Stimulated activated CD8-positive, alpha-beta memory T cell treated with anti-CD3 and anti-CD28 coated beads, Interleukin-15, amount 100 ng/mL, for 1 hour (primary cell): Measurements from ENCODE around the gene ACTR3C.
A peak's percentile ranks its signal among the peaks of the same experiment; 100 is the strongest.
"Not testable (repeated sequence)": the region's sequence is repeated elsewhere in the genome, so short reads cannot be mapped to it uniquely, and the experiment has no call there.

Source experiments
- DNase-seq: peaks from one replicate; pipeline ENCODE4 v3.0.0-alpha.2; 2020; ENCODE audit warnings: low read depth

The ACTR3C gene

DNA sequence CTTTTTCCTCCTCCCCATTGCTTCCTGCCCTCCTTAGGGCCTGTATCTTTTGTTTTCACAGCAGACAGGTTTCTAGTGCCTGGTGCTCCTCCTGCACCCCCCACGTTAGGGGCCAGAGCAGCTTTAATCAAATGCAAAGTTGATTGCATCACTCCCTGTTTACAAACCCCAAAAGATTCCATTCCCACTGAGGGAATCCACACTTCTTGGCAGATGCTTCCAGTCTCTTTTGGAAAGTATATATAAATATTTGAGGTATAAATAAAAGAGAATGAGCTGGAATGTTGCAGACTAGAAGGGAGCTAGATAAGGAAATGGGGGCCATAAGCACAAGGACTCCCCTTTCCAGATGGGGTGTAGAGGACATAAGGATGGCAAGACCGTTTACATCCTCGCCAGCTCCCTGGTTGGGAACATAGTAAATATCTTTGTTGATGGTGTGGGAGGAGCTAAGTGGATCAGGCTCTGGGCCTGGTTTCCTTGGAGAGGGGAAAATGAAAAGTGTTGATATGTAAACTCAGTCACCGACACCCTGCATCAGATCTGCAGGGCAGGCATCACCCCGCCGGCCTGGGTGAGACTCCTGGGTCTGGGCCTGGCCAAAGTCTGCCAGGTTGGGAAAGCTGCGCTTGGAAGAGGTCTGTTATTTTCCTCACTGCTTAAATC lies 11.9 kb upstream of the ACTR3C start:
- DNase-seq: no peak

DNA sequence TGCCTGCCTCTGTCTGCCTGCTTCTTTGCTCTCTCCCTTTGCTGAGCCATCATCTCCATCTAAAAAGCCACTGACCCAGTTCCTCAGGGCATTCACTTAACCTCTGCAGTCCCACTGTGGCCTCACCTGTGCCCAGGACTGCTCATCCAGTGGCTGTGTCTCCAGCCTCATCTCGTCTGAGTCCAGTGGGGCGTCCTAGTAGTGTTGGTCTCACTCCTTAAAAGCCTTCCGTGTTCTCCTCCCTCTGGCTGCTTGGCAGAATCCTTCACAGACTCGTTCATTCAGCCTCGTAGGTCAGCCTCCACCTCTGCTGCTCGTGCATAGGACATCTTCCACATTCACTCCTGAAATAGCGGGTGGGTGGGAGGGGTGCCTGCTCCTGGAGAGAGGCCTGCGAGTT lies 10.8 kb upstream of the ACTR3C start:
- no peak for DNase-seq

- no peak for DNase-seq
These were observed 10.3 kb upstream of the ACTR3C start for GRCh38 chr7:150333659-150334058.

DNA sequence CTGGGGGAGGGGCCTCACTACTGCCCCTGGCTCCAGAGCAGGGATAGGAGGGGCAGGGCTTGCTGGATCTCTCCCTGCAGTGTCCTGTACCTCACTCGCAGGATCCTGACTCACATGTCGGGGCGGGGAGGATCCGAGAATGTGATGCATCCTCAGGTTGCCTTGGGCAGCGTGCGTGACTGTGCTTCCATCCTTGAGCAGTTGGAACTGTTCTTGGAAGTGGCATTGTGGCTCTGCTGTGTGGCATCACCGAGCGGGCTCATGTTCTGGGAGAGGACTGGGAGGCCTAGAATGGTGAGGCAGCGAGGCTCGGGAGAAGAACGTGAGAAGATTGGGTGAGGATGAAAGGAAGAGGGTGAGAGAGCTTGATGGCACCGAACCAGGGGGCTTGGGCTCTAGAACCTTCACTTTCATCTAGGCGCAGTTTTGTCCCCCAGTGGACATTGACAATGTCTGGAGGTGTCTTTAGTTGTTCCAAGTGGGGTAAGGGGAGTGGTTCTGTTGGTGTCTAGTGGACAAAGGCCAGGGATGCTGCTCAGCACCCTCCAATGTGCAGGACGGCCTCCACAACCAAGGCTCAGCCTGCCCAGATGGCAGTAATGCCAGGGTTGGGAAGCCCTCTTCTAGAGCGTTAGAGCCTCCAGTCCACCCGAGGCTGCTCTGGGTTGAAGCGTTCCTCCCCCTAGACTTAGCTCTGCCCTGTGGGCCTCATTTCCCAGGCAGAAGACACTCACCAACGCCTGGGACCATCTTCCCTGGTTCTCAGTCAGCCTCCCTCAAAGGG lies 9.7 kb upstream of the ACTR3C start:
- no peak for DNase-seq

DNA sequence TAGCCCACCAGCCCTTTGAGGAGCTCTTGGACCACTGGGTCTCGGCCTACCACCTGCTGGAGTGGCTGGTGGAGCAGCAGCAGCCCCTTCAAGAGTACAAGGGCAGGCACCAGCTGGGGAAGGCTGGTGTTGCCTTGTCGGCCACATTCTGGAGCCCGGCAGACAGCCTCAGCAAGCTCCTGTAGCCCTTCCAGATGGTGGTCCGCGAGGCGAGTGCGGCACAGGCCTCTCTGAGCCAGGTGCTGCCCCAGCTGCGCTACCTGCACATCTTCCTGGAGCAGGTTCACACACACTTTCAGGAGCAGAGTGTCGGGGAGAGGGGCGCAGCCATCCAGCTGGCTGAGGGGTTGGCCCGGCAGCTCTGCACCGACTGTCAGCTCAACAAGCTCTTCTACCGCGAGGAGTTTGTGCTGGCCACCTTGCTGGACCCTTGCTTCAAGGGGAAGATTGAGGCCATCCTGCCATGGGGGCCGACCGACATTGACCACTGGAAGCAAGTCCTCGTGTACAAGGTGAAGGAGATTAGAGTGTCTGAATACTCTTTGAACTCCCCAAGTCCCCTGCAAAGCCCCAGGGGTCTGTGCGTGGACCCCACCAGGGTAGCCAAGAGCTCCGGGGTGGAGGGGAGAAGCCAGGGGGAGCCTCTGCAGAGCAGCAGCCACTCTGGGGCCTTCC lies 7.0 kb upstream of the ACTR3C start:
- no peak for DNase-seq

GRCh38 chr7:150329331-150330120 lies 6.2 kb upstream of the ACTR3C start:
- DNase-seq: no peak

DNA sequence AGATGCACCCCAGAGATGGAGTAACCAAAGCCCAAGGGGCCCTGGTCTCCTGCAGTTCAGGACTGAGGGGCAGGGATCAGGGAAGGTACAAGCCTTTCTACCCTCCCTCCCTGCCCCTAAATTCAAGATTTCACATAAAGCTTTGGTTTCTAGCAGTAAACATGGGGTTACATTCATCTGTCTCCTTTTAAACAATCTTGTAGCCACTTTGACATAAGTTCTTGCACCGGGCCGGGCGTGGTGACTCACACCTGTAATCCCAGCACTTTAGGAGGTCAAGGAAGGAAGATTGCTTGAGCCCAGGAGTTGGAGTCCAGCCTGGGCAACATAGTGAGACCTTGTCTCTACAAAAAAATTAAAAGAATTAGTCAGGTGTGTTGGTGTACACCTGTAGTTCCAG lies 4.0 kb upstream of the ACTR3C start:
- DNase-seq: no peak

GRCh38 chr7:150326657-150327268 lies 3.4 kb upstream of the ACTR3C start:
- no peak for DNase-seq

DNA sequence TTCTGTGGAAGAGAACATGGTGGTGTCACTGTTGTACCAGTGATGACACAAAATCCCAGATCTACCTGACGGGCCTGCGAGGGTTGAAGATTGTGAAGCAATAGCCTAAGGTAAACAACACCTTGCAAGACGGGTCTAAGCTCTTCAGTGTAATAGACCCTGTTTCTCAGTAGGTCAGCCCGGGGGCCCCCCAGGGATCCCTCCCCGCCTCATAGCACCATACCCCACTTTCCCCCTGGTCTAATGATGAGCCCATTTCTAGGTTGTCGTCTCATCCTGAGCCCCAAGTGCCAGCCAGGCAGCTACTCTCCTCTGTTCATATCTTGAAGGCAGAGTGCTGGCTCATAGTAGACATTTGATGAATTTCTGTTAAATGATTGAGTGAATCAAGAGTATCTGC lies 2.6 kb upstream of the ACTR3C start:
- DNase-seq: no peak

DNA sequence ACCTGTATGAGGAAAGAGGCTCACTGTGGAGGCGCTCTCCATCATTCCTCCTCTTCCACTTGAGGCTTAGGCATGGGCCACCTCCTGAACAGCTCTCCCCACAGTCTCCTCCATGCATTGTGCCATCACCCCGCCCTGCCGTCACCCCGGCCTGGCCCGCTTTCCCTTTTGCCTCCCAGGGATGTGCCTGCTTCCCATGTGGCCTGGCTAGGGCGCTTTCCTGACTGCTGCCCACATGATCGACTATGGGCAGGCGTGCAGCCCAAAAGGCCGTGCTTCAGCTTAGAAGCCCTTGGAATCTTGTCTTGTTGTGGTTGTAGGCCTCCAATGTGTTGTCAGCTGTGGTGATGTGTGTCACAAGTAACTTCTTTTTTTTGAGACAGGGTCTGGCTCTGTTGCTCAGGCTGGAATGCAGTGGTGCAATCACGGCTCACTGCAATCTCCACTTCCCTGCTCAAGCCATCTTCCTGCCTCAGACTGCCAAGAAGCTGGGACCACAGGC lies 1.8 kb upstream of the ACTR3C start:
- DNase-seq: no peak

- no peak for DNase-seq
These were observed 1.1 kb upstream of the ACTR3C start for GRCh38 chr7:150324373-150324961.

- DNase-seq: no peak
These were observed 482 bp upstream of the ACTR3C start for GRCh38 chr7:150323682-150324372.

DNA sequence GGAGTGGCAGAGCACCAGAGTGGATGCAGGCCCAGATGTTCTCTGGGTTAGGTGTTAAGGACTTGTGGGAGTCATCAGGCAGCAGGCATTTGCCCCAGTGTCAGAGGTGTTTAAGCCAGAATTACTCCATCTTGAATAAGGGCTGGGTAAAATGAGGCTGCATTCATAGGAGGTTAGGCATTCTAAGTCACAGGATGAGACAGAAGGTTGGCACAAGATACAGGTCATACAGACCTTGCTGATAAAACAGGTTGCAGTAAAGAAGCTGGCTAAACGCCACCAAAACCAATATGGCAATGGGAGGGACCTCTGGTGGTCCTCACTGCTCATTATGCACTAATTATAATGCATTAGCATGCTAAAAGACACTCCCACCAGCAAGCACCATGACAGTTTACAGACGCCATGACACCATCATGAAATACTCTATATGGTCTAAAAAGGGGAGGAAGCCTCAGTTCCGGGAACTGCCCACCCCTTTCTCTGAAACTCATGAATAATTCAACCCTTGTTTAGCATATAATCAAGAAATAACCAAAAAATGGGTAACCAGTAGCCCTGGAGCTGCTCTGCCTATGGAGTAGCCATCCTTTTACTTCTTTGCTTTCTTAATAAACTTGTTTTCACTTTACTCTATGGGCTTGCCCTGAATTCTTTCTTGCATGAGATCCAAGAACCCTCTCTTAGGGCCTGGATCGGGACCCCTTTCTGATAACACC lies 1.1 kb downstream of the ACTR3C start:
- DNase-seq: peak; percentile 24

DNA sequence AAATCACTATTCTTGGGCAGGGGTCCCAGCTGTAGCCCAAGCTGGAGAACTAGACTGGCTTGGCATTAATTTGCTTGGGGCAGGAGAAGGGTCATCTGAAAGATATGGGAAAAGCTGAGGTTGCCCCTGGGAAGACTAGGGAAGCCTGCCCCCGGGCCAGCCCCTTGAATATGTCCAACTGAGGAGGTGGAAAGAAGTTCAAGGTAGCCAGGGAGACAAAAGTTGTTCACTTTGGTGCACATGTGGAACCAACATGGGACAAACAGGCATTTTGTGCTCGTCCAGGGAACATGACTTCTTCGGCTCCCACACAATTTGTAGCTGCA lies 1.6 kb downstream of the ACTR3C start:
- DNase-seq: no peak

DNA sequence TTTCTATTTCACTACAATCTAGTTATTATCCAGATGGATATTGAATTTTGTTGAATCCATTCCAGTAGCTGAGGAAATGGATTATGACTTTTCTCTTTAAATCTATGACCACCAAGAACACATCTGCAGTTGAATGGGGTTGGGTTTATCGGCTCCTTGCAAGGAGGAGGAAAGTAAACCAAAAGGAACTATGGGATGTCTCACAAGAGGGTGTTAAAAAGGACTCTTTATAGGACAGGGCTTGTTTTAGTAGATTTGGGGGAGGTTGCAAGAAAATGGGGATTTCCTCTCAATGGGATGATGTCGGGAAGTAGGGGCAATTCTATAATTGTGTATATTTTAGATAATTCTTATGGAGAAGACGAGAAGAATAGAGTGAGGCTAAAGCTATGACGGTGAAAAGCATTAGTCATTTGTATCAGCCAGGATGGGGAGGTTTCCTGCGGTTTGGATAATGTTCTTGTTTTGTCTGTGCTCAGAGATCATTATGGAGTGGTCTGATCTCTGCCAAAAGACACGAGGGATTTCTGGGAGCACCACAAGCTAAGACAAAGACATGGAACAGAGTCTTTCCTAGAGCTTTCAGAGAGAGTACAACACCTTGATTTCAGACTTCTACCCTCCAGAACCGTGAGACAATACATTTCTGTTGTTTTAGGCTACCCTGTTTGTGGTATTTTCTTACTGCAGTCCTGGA lies 5.4 kb downstream of the ACTR3C start:
- no peak for DNase-seq

DNA sequence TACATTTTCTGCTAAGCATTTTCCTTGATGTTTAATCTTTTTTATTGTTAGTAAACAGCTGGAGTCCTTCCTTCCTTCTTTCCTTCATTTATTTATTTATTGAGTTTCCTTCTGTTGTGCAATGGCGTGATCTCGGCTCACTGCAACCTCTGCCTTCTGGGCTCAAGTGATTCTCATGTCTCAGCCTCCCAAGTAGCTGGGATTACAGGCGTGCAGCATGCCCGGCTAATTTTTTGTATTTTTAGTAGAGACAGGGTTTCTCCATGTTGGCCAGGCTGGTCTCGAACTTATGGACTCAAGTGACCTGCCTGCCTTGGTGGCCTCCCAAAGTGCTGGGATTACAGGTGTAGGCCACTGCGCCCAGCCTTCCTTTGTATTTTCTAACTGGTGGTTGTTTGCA lies 6.4 kb downstream of the ACTR3C start:
- not testable (repeated sequence) for DNase-seq

- DNase-seq: no peak
These were observed 8.6 kb downstream of the ACTR3C start for GRCh38 chr7:150314639-150315239.

GRCh38 chr7:150313870-150314269 lies 9.5 kb downstream of the ACTR3C start:
- no peak for DNase-seq

GRCh38 chr7:150313367-150313809 lies 10.0 kb downstream of the ACTR3C start:
- DNase-seq: no peak
